Spleen (tissue), 7 donors: ENCODE data around the gene ERMN.

Source experiments
- POLR2A ChIP-seq, 3 donors: fragments of 450-650 bp; IDR thresholded peaks; one replicate each; pipeline ENCODE4 v1.5.1; 2017; ENCODE audit warnings: antibody characterized with exemption in 3 of 3, mild to moderate bottlenecking in 1 of 3
- POLR2AphosphoS5 ChIP-seq, 3 donors: sonication (generic); formaldehyde crosslinking; IDR thresholded peaks; one replicate each; pipeline ENCODE4 v1.5.1; 2017; ENCODE audit warnings: antibody characterized with exemption in 3 of 3
- TF ChIP-seq, protein P1 (sequence below), 11 experiments: fragments of 200-600 bp in 7 of 11; fragments of 450-650 bp in 4 of 11; sonication (generic) in 4 of 11; IDR thresholded peaks in 8 of 11; conservative IDR thresholded peaks in 3 of 11; 1 replicate in 7 of 11; 2 replicates in 4 of 11; pipeline versions ENCODE4 v1.4.0 to v1.8.0; 2016 to 2021; ENCODE audit warnings: antibody characterized with exemption in 11 of 11, inconsistent platforms in 4 of 11, mild to moderate bottlenecking in 1 of 11
- donor health status: DM: no; HTN: no; CAD: no; lungs with moderate emphysema.
- donor health status: DM: no; HTN: no; CAD: no.
- donor health status: DM: no; HTN: no; CAD: no.

DNA sequence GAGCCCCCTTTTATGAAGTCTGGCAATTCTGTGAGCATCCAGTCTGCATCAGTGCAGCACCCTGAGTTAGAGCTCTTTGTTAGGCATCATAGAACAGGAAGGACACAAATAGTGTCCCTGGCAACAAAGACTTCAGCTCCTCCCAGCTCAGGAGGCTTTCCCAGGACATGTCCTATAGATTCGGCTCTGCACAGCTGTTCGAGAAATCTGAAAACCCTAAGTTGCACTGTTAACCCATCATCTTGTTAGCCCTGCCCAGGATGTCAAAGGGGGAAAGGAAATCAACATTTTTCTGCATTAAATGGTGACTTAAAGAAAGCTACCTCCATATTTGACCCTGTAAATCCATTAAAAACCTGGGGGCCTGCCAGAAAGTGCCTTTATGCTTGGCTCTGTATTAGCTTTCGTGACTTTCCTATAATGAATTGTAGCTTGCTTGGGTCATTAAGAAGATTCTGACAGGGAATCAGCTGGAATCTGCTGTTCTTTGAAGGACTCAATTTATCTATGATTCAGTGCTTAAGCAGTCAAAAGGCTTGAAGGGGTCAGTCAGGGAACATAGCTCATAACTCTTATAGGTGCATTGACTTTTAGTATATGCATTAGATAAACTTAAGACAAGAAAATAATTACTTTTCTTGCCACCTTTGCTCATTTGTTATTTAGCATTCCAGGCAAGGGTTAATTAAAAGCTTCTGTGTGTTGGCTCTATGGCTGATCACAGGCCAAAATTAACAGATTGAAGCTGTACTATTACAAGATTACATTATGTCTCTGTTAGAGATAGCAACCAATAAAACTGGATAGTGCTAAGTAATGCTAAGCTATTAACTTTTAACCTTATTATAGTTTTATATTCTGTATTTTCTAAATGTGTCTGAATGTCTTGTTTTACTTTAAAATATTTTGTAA is 20.6 kb downstream of the ERMN start:
- TF ChIP-seq, protein P1, sequence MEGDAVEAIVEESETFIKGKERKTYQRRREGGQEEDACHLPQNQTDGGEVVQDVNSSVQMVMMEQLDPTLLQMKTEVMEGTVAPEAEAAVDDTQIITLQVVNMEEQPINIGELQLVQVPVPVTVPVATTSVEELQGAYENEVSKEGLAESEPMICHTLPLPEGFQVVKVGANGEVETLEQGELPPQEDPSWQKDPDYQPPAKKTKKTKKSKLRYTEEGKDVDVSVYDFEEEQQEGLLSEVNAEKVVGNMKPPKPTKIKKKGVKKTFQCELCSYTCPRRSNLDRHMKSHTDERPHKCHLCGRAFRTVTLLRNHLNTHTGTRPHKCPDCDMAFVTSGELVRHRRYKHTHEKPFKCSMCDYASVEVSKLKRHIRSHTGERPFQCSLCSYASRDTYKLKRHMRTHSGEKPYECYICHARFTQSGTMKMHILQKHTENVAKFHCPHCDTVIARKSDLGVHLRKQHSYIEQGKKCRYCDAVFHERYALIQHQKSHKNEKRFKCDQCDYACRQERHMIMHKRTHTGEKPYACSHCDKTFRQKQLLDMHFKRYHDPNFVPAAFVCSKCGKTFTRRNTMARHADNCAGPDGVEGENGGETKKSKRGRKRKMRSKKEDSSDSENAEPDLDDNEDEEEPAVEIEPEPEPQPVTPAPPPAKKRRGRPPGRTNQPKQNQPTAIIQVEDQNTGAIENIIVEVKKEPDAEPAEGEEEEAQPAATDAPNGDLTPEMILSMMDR (IDR thresholded peaks at IDR 0.05 in 8 of 11, conservative IDR thresholded peaks at IDR 0.05 in 3 of 11): no peak
- no peak for TF ChIP-seq POLR2AphosphoS5 (IDR thresholded peaks at IDR 0.05)
- no peak for TF ChIP-seq POLR2A (IDR thresholded peaks at IDR 0.05)
